GM20000 (cell line): Measurements from ENCODE around the gene ADRM1.

ENCODE experiments used
- DNase-seq: peaks from one replicate; pipeline ENCODE4 v3.0.0; 2012; ENCODE audit warnings: low spot score
- CTCF ChIP-seq: IDR thresholded peaks from 2 replicates; pipeline ENCODE4 v1.5.1; 2012; ENCODE audit warnings: mild to moderate bottlenecking, control low read depth; ENCODE audit errors: extremely low read depth, missing control alignments

ADRM1 gene

GRCh38 chr20:62339647-62340062 is 36.9 kb downstream of the ADRM1 start:
- DNase-seq, result peak; percentile 83
- TF ChIP-seq CTCF, result no peak

- no peak for TF ChIP-seq CTCF
Measured at GRCh38 chr20:62342910-62343309, 40.1 kb downstream of the ADRM1 start.

GRCh38 chr20:62344092-62344491 is 41.3 kb downstream of the ADRM1 start:
- no peak for TF ChIP-seq CTCF
- DNase-seq, result no peak

More at GRCh38 chr20:62342910-62343309, 40.1 kb downstream of the ADRM1 start:
- no peak for DNase-seq

GRCh38 chr20:62344782-62345181 is 42.0 kb downstream of the ADRM1 start:
- no peak for DNase-seq
- no peak for TF ChIP-seq CTCF

- DNase-seq, result no peak
- TF ChIP-seq CTCF, result no peak
Measured at GRCh38 chr20:62345681-62346370, 43.0 kb downstream of the ADRM1 start.

GRCh38 chr20:62346398-62347150 is 43.8 kb downstream of the ADRM1 start:
- no peak for DNase-seq
- no peak for TF ChIP-seq CTCF

- DNase-seq, result no peak
- no peak for TF ChIP-seq CTCF
Measured at GRCh38 chr20:62347151-62347404, 44.3 kb downstream of the ADRM1 start.
